MG63 (cell line): ENCODE measurements around the gene ATP4A. TPM values are rescaled to one million over a fixed set of nuclear protein-coding genes. Genes with fewer than 3 reads are reported as not detected.
A peak's percentile ranks its signal among the peaks of the same experiment; 100 is the strongest.

ENCODE experiments used
- DNase-seq: peaks from one replicate; pipeline ENCODE4 v3.0.0-alpha.2; 2020
- H3K27me3 ChIP-seq: fragments of 250-450 bp; sonication (Bioruptor Pico); 2 replicates; pipeline ENCODE4 v1.5.1; 2020; ENCODE audit warnings: mild to moderate bottlenecking, moderate library complexity
- H3K36me3 ChIP-seq: fragments of 250-450 bp; sonication (Bioruptor Pico); 2 replicates; pipeline ENCODE4 v1.5.1; 2020; ENCODE audit warnings: mild to moderate bottlenecking, moderate library complexity
- H3K4me3 ChIP-seq: fragments of 250-450 bp; sonication (Bioruptor Pico); 2 replicates; pipeline ENCODE4 v1.5.1; 2020; ENCODE audit warnings: mild to moderate bottlenecking, moderate library complexity
- H3K9me3 ChIP-seq: fragments of 250-450 bp; sonication (Bioruptor Pico); 2 replicates; pipeline ENCODE4 v1.5.1; 2020; ENCODE audit warnings: mild to moderate bottlenecking, moderate library complexity
- total RNA-seq: library from RNA; depleted of rRNA; stranded (reverse); fragments of >200 nt; shearing (Covaris generic); gene quantifications from 2 replicates; pipeline ENCODE4 v1.2.3, GENCODE V29; 2014; ENCODE audit warnings: low replicate concordance

The ATP4A gene
- total RNA-seq, 1 experiment from 2014 or later, result not detected

DNA sequence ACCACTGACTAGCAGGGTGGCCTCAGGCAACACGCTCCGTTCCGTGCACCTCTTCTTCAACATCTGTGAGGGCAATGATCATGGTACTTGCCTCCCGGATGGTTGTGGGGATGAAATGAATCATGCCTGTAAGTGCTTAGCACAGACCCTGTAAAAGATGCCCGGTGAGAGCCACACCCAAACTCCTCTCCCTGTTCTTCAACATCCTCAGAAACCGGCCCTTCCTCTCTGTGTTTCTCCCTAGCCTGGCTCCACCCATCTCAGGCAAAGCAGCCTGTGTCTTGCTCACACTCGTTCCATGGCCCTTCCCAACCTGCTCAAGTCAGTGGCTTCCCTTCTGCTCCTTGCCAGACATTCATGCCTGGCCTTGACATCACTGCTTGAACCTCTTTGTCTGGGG lies 44.2 kb downstream of the ATP4A start:
- Histone ChIP-seq H3K36me3 (no peaks in the 10 kb centered on the region), H3K27me3 (no peaks in the 10 kb centered on the region), H3K4me3 (no peak overlapping the region), H3K9me3 (no peaks in the 10 kb centered on the region)
- DNase-seq, result peak; percentile 58

DNA sequence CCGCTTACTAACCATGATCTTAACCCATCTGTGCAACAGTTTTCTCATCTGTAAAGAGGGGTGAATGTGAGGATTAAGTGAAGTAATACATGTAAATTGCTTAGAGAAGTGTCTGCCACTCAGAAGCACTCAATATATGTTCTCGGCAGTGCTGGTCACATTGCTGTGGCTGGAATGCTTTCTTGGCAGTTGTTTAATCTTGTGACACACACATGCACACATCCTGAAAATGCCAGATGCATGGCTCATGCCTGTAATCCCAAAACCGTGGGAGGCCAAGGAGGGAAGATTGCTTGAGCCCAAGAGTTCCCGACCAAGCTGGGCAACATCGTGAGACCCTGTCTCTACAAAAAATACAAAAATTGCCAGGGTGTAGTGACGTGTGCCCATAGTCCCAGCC lies 45.1 kb downstream of the ATP4A start:
- Histone ChIP-seq H3K36me3 (no peaks in the 10 kb centered on the region), H3K27me3 (no peaks in the 10 kb centered on the region), H3K4me3 (no peak overlapping the region), H3K9me3 (no peaks in the 10 kb centered on the region)
- DNase-seq, result peak; percentile 88

DNA sequence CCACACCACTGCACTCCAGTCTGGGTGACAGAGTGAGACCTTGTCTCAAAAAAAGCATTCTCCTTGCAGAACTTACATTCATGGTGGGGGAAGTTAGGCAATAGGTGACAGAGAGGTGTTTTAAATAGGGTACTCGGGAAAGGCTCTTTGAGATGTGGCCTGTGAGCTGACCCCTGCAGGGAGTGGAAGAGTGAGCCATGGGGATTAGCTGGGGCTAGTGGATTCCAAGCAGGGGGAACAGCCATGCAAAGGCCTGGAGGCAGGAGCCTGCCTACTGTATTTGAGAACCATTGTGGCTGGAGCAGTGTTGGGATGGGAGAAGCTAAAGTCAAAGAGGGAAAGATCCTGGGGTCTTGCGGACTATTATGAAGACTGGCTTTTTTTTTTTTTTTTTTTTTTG lies 46.1 kb downstream of the ATP4A start:
- Histone ChIP-seq H3K4me3 (no peak overlapping the region), H3K36me3 (no peaks in the 10 kb centered on the region), H3K27me3 (no peaks in the 10 kb centered on the region), H3K9me3 (no peaks in the 10 kb centered on the region)
- DNase-seq, result no peak

DNA sequence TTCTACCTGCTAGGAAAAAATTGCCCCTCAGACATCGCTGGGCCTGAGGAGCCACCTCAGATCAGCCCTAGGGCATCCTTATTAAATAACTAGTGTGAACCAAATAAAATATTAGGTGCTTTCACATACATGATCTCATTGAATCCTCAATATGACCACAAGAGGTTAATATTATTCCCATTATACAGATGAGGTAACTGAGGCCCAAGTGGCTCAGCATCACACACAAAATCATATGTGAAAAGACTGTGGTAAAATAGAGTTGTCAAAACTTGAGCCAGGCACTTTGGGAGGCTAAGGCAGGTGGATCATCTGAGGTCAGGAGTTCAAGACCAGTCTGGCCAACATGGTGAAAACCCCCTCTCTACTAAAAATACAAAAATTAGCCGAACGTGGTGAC lies 47.1 kb downstream of the ATP4A start:
- Histone ChIP-seq H3K36me3 (no peaks in the 10 kb centered on the region), H3K27me3 (no peaks in the 10 kb centered on the region), H3K4me3 (no peak overlapping the region), H3K9me3 (no peaks in the 10 kb centered on the region)
- DNase-seq, result no peak

GRCh38 chr19:35514282-35514809 lies 49.1 kb downstream of the ATP4A start:
- Histone ChIP-seq H3K27me3 (peaks cover 14% of the 10 kb centered on the region), H3K9me3 (no peaks in the 10 kb centered on the region), H3K4me3 (no peak overlapping the region), H3K36me3 (no peaks in the 10 kb centered on the region)
- no peak for DNase-seq

- no peak for DNase-seq
- H3K4me3 ChIP-seq, result no peak within 1 kb of the TSS
- peaks cover 20% of the 10 kb centered on the region for H3K27me3 ChIP-seq
- H3K36me3 ChIP-seq, result no peaks in the 10 kb centered on the region
- H3K9me3 ChIP-seq, result no peaks in the 10 kb centered on the region
Observed at GRCh38 chr19:35513628-35514281, 49.7 kb downstream of the ATP4A start, which contains the start of gene DMKN. TSS of gene DMKN (minus strand) at chr19:35513649. CDS start at chr19:35513475, 174 bp downstream.

GRCh38 chr19:35512831-35513627 lies 50.4 kb downstream of the ATP4A start:
- Histone ChIP-seq H3K9me3 (no peaks in the 10 kb centered on the region), H3K4me3 (no peak overlapping the region), H3K27me3 (peaks cover 24% of the 10 kb centered on the region), H3K36me3 (no peaks in the 10 kb centered on the region)
- peak; percentile 32 for DNase-seq

DNA sequence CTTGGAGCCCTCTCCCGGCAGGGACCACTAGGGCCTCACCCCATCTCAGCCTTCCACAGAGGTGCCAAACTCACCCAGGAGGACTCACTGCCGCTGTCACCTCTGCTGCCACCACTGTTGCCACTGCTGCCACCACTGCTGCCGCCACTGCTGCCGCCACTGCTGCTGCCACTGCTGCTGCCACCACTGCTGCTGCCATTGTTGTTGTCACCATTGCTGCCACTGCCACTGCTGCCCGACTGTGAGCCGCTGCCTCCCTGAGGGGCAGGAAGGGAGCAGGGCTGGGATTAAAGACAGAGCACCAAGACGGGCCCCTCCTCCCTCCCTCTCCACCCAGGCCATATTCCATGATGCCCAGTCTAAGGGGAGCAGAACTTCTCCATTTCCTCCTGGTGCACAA lies 52.1 kb downstream of the ATP4A start:
- peaks cover 39% of the 10 kb centered on the region for H3K27me3 ChIP-seq
- no peak overlapping the region for H3K4me3 ChIP-seq
- DNase-seq, result no peak
- H3K36me3 ChIP-seq, result no peaks in the 10 kb centered on the region
- H3K9me3 ChIP-seq, result no peaks in the 10 kb centered on the region

- H3K9me3 ChIP-seq, result no peaks in the 10 kb centered on the region
- H3K4me3 ChIP-seq, result no peak overlapping the region
- no peak for DNase-seq
- no peaks in the 10 kb centered on the region for H3K36me3 ChIP-seq
- peaks cover 46% of the 10 kb centered on the region for H3K27me3 ChIP-seq
Observed at GRCh38 chr19:35510626-35510964, 52.9 kb downstream of the ATP4A start.

- peaks cover 51% of the 10 kb centered on the region for H3K27me3 ChIP-seq
- H3K9me3 ChIP-seq, result no peaks in the 10 kb centered on the region
- 0 out of 2 replicates have a peak overlapping the region, but pooled peaks have one; percentile 12 for H3K4me3 ChIP-seq
Observed at GRCh38 chr19:35509861-35510625, 53.4 kb downstream of the ATP4A start.

GRCh38 chr19:35509018-35509652 lies 54.3 kb downstream of the ATP4A start:
- peaks cover 52% of the 10 kb centered on the region for H3K27me3 ChIP-seq
- no peak for DNase-seq
- H3K9me3 ChIP-seq, result no peaks in the 10 kb centered on the region
- H3K36me3 ChIP-seq, result no peaks in the 10 kb centered on the region
- no peak overlapping the region for H3K4me3 ChIP-seq

More at GRCh38 chr19:35509861-35510625, 53.4 kb downstream of the ATP4A start:
- no peaks in the 10 kb centered on the region for H3K36me3 ChIP-seq
- DNase-seq, result peak; percentile 62

- no peak overlapping the region for H3K4me3 ChIP-seq
- H3K9me3 ChIP-seq, result no peaks in the 10 kb centered on the region
- H3K27me3 ChIP-seq, result peaks cover 56% of the 10 kb centered on the region
- no peaks in the 10 kb centered on the region for H3K36me3 ChIP-seq
- DNase-seq, result no peak
Observed at GRCh38 chr19:35508129-35508528, 55.3 kb downstream of the ATP4A start.

- no peak for DNase-seq
- peaks cover 56% of the 10 kb centered on the region for H3K27me3 ChIP-seq
- no peak overlapping the region for H3K4me3 ChIP-seq
- H3K9me3 ChIP-seq, result no peaks in the 10 kb centered on the region
- H3K36me3 ChIP-seq, result no peaks in the 10 kb centered on the region
Observed at GRCh38 chr19:35507561-35507960, 55.9 kb downstream of the ATP4A start.

DNA sequence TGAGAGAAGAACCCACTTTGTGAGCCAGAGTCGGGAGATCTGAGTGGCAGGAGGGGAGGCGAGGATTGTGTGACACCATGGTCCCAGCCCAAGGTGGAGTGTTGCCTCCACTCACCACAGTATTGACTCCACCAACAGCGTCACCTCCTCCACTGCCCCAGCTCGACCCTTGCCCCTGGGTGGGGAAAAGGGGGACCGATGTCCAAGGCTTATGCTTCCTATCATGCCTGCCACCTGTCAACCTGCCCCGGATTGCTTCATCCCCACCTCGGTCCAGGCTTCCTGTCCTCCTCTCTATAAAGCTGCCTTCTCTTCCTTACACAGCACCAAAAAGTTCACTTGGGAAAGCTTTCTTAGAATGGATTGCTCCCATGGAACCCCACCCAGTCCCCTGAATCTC lies 57.4 kb downstream of the ATP4A start:
- Histone ChIP-seq H3K36me3 (no peaks in the 10 kb centered on the region), H3K9me3 (no peaks in the 10 kb centered on the region), H3K4me3 (no peak overlapping the region), H3K27me3 (peaks cover 56% of the 10 kb centered on the region)
- no peak for DNase-seq

GRCh38 chr19:35502751-35503150 lies 60.7 kb downstream of the ATP4A start:
- Histone ChIP-seq H3K9me3 (no peaks in the 10 kb centered on the region), H3K36me3 (no peaks in the 10 kb centered on the region), H3K4me3 (no peak overlapping the region), H3K27me3 (peaks cover 29% of the 10 kb centered on the region)
- DNase-seq, result no peak

GRCh38 chr19:35501684-35502083 lies 61.8 kb downstream of the ATP4A start:
- H3K36me3 ChIP-seq, result no peaks in the 10 kb centered on the region
- DNase-seq, result no peak
- H3K4me3 ChIP-seq, result no peak overlapping the region
- peaks cover 18% of the 10 kb centered on the region for H3K27me3 ChIP-seq
- no peaks in the 10 kb centered on the region for H3K9me3 ChIP-seq

DNA sequence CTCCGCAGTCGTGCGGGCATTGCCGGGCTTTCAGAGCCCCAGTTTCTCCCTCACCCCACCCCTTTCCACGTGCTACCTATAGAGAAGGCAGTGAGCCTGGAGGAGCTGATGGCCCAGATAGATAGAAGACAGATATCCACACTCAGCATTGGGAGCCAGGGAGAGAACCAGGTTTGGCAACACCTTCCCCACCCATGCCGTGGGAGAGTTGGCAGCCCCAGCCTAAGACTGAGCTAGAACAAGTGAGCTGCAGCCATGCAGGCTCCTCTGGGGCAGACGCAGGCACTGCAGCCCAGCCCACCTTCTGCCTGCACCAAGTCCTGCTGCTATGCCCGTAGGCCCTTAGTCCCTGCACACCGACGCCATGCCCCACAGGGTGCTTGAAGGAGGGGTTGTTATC lies 62.8 kb downstream of the ATP4A start:
- H3K9me3 ChIP-seq, result no peaks in the 10 kb centered on the region
- H3K4me3 ChIP-seq, result no peak overlapping the region
- DNase-seq, result no peak
- peaks cover 10% of the 10 kb centered on the region for H3K27me3 ChIP-seq
- H3K36me3 ChIP-seq, result no peaks in the 10 kb centered on the region
